B cell (primary cell): ENCODE measurements around the gene KCTD2. TPM values are rescaled to one million over a fixed set of nuclear protein-coding genes. Genes with fewer than 3 reads are reported as not detected.
A peak's percentile ranks its signal among the peaks of the same experiment; 100 is the strongest.

Source experiments
- ATAC-seq: fragments of 200-7000 bp; cut with Tn5 transposase; one replicate; pipeline ENCODE4 v1.10.0; 2021; ENCODE audit warnings: low read depth, mild to moderate bottlenecking, moderate number of reproducible peaks, moderate library complexity
- CTCF ChIA-PET: fragments of 350-600 bp; sonication (Branson Sonifier 250); formaldehyde crosslinking; loops from one replicate; lab custom pipeline; 2021; ENCODE audit warnings: antibody characterized with exemption, inconsistent platforms; lab: Charles Lee
- POLR2A ChIA-PET: fragments of 350-600 bp; sonication (Branson Sonifier 250); formaldehyde crosslinking; loops from one replicate; lab custom pipeline; 2021; ENCODE audit warnings: antibody characterized with exemption; lab: Charles Lee
- DNase-seq: peaks from one replicate; pipeline ENCODE4 v3.0.0; 2013
- H2AFZ ChIP-seq: 2 replicates; pipeline ENCODE4 v1.6.1; 2012; ENCODE audit warnings: mild to moderate bottlenecking, low read depth, low read length; ENCODE audit not compliant: insufficient read depth, poor library complexity, severe bottlenecking
- H3K27ac ChIP-seq, 2 donors: 1 replicate in 1 of 2; 2 replicates in 1 of 2; pipeline ENCODE4 v1.5.1; 2012 to 2013; ENCODE audit warnings: low read length in 2 of 2, mild to moderate bottlenecking in 2 of 2, moderate library complexity in 1 of 2
- H3K27me3 ChIP-seq, 4 experiments: fragments of 200-600 bp in 1 of 4; sonication (generic) in 1 of 4; replicated peaks in 1 of 4; 1 replicate in 2 of 4; 2 replicates in 2 of 4; pipeline versions ENCODE4 v1.6.1 to v1.7.0; 2013 to 2016; ENCODE audit warnings: low read length in 3 of 4, mild to moderate bottlenecking in 2 of 4, mixed read lengths in 1 of 4, moderate library complexity in 1 of 4; ENCODE audit not compliant: insufficient read depth in 4 of 4, control insufficient read depth in 3 of 4; ENCODE audit errors: control extremely low read depth in 1 of 4
- H3K36me3 ChIP-seq, 2 experiments: replicated peaks in 1 of 2; 1 replicate in 1 of 2; 2 replicates in 1 of 2; pipeline versions ENCODE4 v1.6.1 to v1.7.1; 2013; ENCODE audit warnings: low read length in 1 of 2; ENCODE audit not compliant: insufficient read depth in 2 of 2, control insufficient read depth in 1 of 2; ENCODE audit errors: control extremely low read depth in 1 of 2, extremely low read depth in 1 of 2
- H3K4me1 ChIP-seq, 2 donors: fragments of 200-600 bp in 1 of 2; sonication (generic) in 1 of 2; 1 replicate in 1 of 2; 2 replicates in 1 of 2; pipeline versions ENCODE4 v1.5.1 to v1.6.1; 2013 to 2017; ENCODE audit warnings: low read length in 2 of 2; ENCODE audit not compliant: control insufficient read depth in 2 of 2, insufficient read depth in 2 of 2
- H3K4me2 ChIP-seq: replicated peaks from 2 replicates; pipeline ENCODE3; 2012; ENCODE audit warnings: mild to moderate bottlenecking, low read depth, low read length; ENCODE audit not compliant: poor library complexity, severe bottlenecking
- H3K4me3 ChIP-seq, 5 experiments: fragments of 200-600 bp in 1 of 5; sonication (generic) in 1 of 5; 1 replicate in 3 of 5; 2 replicates in 2 of 5; pipeline versions ENCODE4 v1.5.1 to v1.7.0; 2011 to 2016; ENCODE audit warnings: low read length in 4 of 5, mild to moderate bottlenecking in 4 of 5, low read depth in 2 of 5, control low read depth in 1 of 5, moderate library complexity in 1 of 5; ENCODE audit not compliant: insufficient read depth in 1 of 5; ENCODE audit errors: control extremely low read depth in 1 of 5, extremely low read depth in 1 of 5
- H3K79me2 ChIP-seq: fragments of 200-600 bp; sonication (generic); one replicate; pipeline ENCODE4 v1.6.0; 2016; ENCODE audit warnings: low read length; ENCODE audit not compliant: control insufficient read depth, insufficient read depth
- H3K9ac ChIP-seq: fragments of 200-600 bp; sonication (generic); 2 replicates; pipeline ENCODE4 v1.6.1; 2017; ENCODE audit warnings: mild to moderate bottlenecking, low read length, moderate library complexity
- H3K9me3 ChIP-seq, 3 donors: one replicate each; pipeline versions ENCODE4 v1.6.1 to v1.7.1; 2013; ENCODE audit warnings: low read length in 2 of 3; ENCODE audit not compliant: control insufficient read depth in 2 of 3, insufficient read depth in 1 of 3; ENCODE audit errors: control extremely low read depth in 1 of 3
- H4K20me1 ChIP-seq: 2 replicates; pipeline ENCODE4 v1.6.0; 2012; ENCODE audit warnings: mild to moderate bottlenecking, low read length; ENCODE audit not compliant: insufficient read depth, control insufficient read depth, poor library complexity, severe bottlenecking
- H3K27ac Mint-ChIP-seq: one replicate; pipeline ENCODE4 v1.8.0; 2021; ENCODE audit warnings: mixed read lengths
- H3K27me3 Mint-ChIP-seq: one replicate; pipeline ENCODE4 v1.8.0; 2021; ENCODE audit warnings: mixed read lengths
- H3K4me1 Mint-ChIP-seq: one replicate; pipeline ENCODE4 v1.8.0; 2021; ENCODE audit warnings: mixed read lengths
- H3K4me3 Mint-ChIP-seq: one replicate; pipeline ENCODE4 v1.8.0; 2021; ENCODE audit warnings: mixed read lengths
- H3K9me3 Mint-ChIP-seq: one replicate; pipeline ENCODE4 v1.8.0; 2022; ENCODE audit warnings: mixed read lengths; ENCODE audit not compliant: insufficient read depth
- EZH2 ChIP-seq: IDR thresholded peaks from 2 replicates; pipeline ENCODE4 v1.6.1; 2012; ENCODE audit warnings: borderline replicate concordance, low read depth, mild to moderate bottlenecking, moderate library complexity, low read length; ENCODE audit not compliant: insufficient read depth, poor library complexity, severe bottlenecking
- WGBS: methylation state at CpG from one replicate; pipeline ENCODE4 v1.1.5; 2013; ENCODE audit warnings: missing lambda C conversion rate; ENCODE audit not compliant: insufficient coverage; 5-methylcytosine and 5-hydroxymethylcytosine counted together
- intact Hi-C: fragments of 100-400 bp; cut with micrococcal nuclease; formaldehyde crosslinking; loops from one replicate; pipeline ENCODE4 v1.10.0; 2022
- polyA plus RNA-seq: library from polyadenylated mRNA; depleted of rRNA; stranded (reverse); fragments of >200 nt; gene quantifications from 2 replicates; pipeline ENCODE4 v1.2.3, GENCODE V29; 2012
- total RNA-seq, 2 donors: library from RNA; stranded (reverse); fragments of 120-200 nt in 1 of 2; gene quantifications; 1 replicate in 1 of 2; 2 replicates in 1 of 2; pipeline versions ENCODE4 v1.2.3 to v1.2.4, GENCODE V29; 2013 to 2022
- TF ChIP-seq, protein P1 (sequence below): fragments of 200-600 bp; IDR thresholded peaks from one replicate; pipeline ENCODE4 v1.8.0; 2022; ENCODE audit warnings: antibody characterized with exemption, mild to moderate bottlenecking

KCTD2 gene
- total and polyA plus RNA-seq, 2 donors (not counting 1 experiment from before 2014, with no cell fraction given): 15.7 to 23.2 TPM

- peak within 1 kb of the TSS; percentile 76 for H3K27ac Mint-ChIP-seq
- H3K4me1 Mint-ChIP-seq: peaks cover 16% of the 10 kb centered on the region
- DNase-seq: peak; percentile 57
- peak within 1 kb of the TSS; percentile 98 for H3K4me2 ChIP-seq
- no peaks in the 10 kb centered on the region for H4K20me1 ChIP-seq
- H3K4me3 ChIP-seq: peak within 1 kb of the TSS in 4 of 5 experiments; percentile 53 to 76 (median 60)
- intact Hi-C loops: no loop called here
- peaks cover 4% of the 10 kb centered on the region for H3K27me3 Mint-ChIP-seq
- ChIA-PET CTCF (interaction anchor here (1.1 to 2.9 kb wide), 4 partner anchors 17 to 76 kb away, joined by 3 to 9 read pairs (median 5); partner anchors contain the start of gene MRPL58), POLR2A (interaction anchor here (0.6 to 1.2 kb wide), 4 partner anchors 10 to 769 kb away, joined by 3 to 5 read pairs (median 4); no protein-coding TSS in a partner anchor)
- H2AFZ ChIP-seq: peak within 1 kb of the TSS; percentile 85
- peak within 1 kb of the TSS; percentile 80 for H3K9ac ChIP-seq
- ATAC-seq: peak; percentile 78
- no peaks in the 10 kb centered on the region for H3K9me3 ChIP-seq
- no peak for TF ChIP-seq EZH2
- TF ChIP-seq, protein P1, sequence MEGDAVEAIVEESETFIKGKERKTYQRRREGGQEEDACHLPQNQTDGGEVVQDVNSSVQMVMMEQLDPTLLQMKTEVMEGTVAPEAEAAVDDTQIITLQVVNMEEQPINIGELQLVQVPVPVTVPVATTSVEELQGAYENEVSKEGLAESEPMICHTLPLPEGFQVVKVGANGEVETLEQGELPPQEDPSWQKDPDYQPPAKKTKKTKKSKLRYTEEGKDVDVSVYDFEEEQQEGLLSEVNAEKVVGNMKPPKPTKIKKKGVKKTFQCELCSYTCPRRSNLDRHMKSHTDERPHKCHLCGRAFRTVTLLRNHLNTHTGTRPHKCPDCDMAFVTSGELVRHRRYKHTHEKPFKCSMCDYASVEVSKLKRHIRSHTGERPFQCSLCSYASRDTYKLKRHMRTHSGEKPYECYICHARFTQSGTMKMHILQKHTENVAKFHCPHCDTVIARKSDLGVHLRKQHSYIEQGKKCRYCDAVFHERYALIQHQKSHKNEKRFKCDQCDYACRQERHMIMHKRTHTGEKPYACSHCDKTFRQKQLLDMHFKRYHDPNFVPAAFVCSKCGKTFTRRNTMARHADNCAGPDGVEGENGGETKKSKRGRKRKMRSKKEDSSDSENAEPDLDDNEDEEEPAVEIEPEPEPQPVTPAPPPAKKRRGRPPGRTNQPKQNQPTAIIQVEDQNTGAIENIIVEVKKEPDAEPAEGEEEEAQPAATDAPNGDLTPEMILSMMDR: no peak
- peaks cover 0 to 7% (median 0%) of the 10 kb centered on the region in 4 experiments for H3K27me3 ChIP-seq
- peak within 1 kb of the TSS; percentile 83 for H3K4me3 Mint-ChIP-seq
- peak within 1 kb of the TSS; percentile 5 to 70 for H3K27ac ChIP-seq
- no peaks in the 10 kb centered on the region for H3K9me3 Mint-ChIP-seq
- 2% methylated on average over 66 of the region's 69 CpGs for WGBS
- H3K36me3 ChIP-seq: no peaks in the 10 kb centered on the region
- H3K4me1 ChIP-seq: peaks cover 11 to 19% of the 10 kb centered on the region in 2 donors
- H3K79me2 ChIP-seq: no peaks in the 10 kb centered on the region
These were observed 40.8 kb downstream of the KCTD2 start, which contains the start of gene SLC16A5 for GRCh38 chr17:75087558-75088453. Gene SLC16A5, plus strand, starts transcription at chr17:75087954. Its CDS starts 5,683 bp downstream, at chr17:75093637.
